ENCODE data around the gene AMACR. TPM values are rescaled to one million over a fixed set of nuclear protein-coding genes. Genes with fewer than 3 reads are reported as not detected.

AMACR gene
- total and polyA plus RNA-seq, 10 donors: 3.1 to 9.9 (median 8.9) TPM

DNA sequence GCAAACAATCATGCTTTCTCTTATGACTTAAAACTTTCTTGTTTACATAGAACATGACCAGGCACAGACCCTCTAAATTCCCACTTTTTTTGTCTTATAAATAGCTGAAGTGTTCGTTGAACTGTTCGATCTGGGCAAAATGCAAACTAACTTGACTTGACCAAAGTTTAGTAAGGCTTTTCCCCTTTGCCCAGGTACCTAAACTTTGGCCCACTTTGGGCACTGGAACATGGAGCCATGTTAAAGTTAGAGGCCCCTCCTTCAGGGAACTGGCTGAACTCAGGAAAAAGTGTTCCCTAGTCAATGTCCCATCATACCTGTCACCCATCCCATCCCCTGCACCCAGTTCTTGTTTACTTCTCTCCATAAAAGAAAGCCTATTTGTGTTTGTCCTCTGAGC lies 9.4 kb upstream of the AMACR start:
- 86 to 99% (median 97%) methylated on average over 2 of the region's 2 CpGs for WGBS, 5 donors
- DNase-seq: no peak
- no peak overlapping the region for H3K27ac ChIP-seq
- intact Hi-C loops (cut with DNase I; ENCODE audit: low total_unique reads): no loop called here
- H3K36me3 ChIP-seq: peaks cover 0 to 27% (median 0%) of the 10 kb centered on the region in 6 donors
- no peak overlapping the region for H3K4me3 ChIP-seq
- H3K27me3 ChIP-seq (replicated peaks in 1 of 7): no peaks in the 10 kb centered on the region
- H3K4me1 ChIP-seq: peaks cover 0 to 6% (median 0%) of the 10 kb centered on the region in 6 donors
- TF ChIP-seq POLR2AphosphoS5 (IDR thresholded peaks at IDR 0.05) (no peak), POLR2A (IDR thresholded peaks at IDR 0.05) (no peak)
- TF ChIP-seq, protein P1, sequence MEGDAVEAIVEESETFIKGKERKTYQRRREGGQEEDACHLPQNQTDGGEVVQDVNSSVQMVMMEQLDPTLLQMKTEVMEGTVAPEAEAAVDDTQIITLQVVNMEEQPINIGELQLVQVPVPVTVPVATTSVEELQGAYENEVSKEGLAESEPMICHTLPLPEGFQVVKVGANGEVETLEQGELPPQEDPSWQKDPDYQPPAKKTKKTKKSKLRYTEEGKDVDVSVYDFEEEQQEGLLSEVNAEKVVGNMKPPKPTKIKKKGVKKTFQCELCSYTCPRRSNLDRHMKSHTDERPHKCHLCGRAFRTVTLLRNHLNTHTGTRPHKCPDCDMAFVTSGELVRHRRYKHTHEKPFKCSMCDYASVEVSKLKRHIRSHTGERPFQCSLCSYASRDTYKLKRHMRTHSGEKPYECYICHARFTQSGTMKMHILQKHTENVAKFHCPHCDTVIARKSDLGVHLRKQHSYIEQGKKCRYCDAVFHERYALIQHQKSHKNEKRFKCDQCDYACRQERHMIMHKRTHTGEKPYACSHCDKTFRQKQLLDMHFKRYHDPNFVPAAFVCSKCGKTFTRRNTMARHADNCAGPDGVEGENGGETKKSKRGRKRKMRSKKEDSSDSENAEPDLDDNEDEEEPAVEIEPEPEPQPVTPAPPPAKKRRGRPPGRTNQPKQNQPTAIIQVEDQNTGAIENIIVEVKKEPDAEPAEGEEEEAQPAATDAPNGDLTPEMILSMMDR (IDR thresholded peaks at IDR 0.05 in 8 of 11, conservative IDR thresholded peaks at IDR 0.05 in 3 of 11): no peak
- no peaks in the 10 kb centered on the region for H3K9me3 ChIP-seq

DNA sequence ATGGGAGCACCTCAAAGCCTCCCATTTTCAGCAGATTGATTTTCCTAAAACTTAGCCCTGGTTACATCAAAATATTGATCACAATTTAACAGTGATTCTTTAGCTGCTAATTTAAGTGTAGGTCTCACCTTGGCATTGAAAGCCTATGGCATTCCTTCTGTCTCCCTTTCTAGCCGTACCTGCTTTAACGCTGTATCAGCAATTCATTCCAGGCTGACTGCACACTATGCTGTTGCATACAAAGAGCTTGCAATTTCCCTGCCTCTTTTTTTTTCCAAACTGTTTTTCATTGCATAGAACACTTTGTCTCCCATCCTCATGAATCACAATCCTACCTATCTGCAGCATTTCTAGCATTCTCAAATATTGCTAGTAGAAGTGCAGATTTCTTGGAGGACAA lies 8.9 kb upstream of the AMACR start:
- 86 to 97% (median 96%) methylated on average over 2 of the region's 2 CpGs for WGBS, 5 donors
- Histone ChIP-seq H3K36me3 (peaks cover 0 to 27% (median 0%) of the 10 kb centered on the region in 6 donors), H3K27me3 (replicated peaks in 1 of 7) (no peaks in the 10 kb centered on the region), H3K27ac (no peak overlapping the region), H3K9me3 (no peaks in the 10 kb centered on the region), H3K4me3 (no peak overlapping the region), H3K4me1 (peaks cover 0 to under 1% (median 0%) of the 10 kb centered on the region in 6 donors)
- TF ChIP-seq POLR2AphosphoS5 (IDR thresholded peaks at IDR 0.05) (no peak), POLR2A (IDR thresholded peaks at IDR 0.05) (no peak)
- TF ChIP-seq, protein P1 (IDR thresholded peaks at IDR 0.05 in 8 of 11, conservative IDR thresholded peaks at IDR 0.05 in 3 of 11): no peak
- intact Hi-C loops (cut with DNase I; ENCODE audit: low total_unique reads): no loop called here
- no peak for DNase-seq

DNA sequence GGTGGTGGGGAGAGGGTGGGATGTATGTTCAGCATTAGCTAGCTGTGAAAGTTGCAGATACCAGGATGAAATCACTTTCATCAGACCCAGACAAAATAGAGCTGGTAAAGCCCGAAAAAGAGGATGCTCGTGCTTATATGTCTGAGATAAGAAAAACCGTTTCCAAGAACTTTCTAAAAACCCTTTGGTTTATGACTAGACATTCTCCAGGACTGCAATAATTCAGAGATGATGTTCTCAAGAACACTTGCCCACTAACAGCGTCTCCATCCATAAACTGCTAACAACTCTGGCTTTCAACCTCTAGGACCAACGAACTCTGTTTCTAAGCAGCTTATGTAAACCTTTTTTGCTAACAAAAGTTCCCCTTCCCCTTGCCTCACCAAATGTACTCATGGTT lies 8.4 kb upstream of the AMACR start:
- intact Hi-C loops (cut with DNase I; ENCODE audit: low total_unique reads): no loop called here
- Histone ChIP-seq H3K4me1 (no peaks in the 10 kb centered on the region), H3K9me3 (no peaks in the 10 kb centered on the region), H3K27me3 (replicated peaks in 1 of 7) (no peaks in the 10 kb centered on the region), H3K27ac (no peak overlapping the region), H3K4me3 (no peak overlapping the region), H3K36me3 (peaks cover 0 to 27% (median 0%) of the 10 kb centered on the region in 6 donors)
- no peak for DNase-seq
- WGBS, 5 donors: 75 to 86% (median 82%) methylated on average over 5 of the region's 5 CpGs
- TF ChIP-seq, protein P1 (IDR thresholded peaks at IDR 0.05 in 8 of 11, conservative IDR thresholded peaks at IDR 0.05 in 3 of 11): no peak
- TF ChIP-seq POLR2A (IDR thresholded peaks at IDR 0.05): no peak
- no peak for TF ChIP-seq POLR2AphosphoS5 (IDR thresholded peaks at IDR 0.05)

DNA sequence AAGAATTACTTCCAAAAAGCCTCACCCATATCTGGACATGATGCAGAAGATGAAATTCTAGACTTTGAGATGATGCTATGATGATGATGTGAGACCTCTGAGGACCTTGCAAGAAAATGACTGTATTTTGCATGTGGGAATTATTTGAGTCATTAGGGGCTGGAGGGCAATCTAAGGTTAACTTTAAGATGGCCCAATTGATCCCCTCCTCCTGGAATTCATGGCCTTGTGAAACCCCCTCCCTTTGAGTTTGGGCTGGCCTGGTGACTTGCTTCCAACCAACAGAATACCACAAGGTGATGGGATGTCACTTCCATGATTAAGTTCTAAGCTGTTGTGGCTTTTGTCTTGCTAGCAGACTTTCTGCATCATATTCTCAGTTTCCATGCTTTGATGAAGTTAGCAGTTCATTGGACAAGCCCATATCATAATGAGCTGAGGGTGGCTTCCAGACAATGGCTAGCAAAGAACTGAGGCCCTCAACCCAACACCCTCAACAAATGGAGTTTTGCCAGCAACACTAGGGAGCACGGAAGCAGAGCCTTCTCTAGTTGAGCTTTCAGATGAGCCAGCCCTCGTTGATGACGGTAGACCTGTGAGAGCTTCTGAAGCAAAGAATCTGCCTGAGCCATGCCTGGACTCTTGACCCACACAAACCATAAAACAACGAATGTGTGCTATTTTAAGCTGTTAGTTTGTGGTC lies 7.4 kb upstream of the AMACR start:
- 84 to 94% (median 93%) methylated on average over 4 of the region's 4 CpGs for WGBS, 5 donors
- Histone ChIP-seq H3K27ac (no peak overlapping the region), H3K4me3 (no peak overlapping the region), H3K9me3 (no peaks in the 10 kb centered on the region), H3K36me3 (peaks cover 0 to 20% (median 0%) of the 10 kb centered on the region in 6 donors), H3K4me1 (no peaks in the 10 kb centered on the region), H3K27me3 (replicated peaks in 1 of 7) (no peaks in the 10 kb centered on the region)
- intact Hi-C loops (cut with DNase I; ENCODE audit: low total_unique reads): no loop called here
- no peak for TF ChIP-seq POLR2A (IDR thresholded peaks at IDR 0.05)
- TF ChIP-seq POLR2AphosphoS5 (IDR thresholded peaks at IDR 0.05): no peak
- TF ChIP-seq, protein P1 (IDR thresholded peaks at IDR 0.05 in 8 of 11, conservative IDR thresholded peaks at IDR 0.05 in 3 of 11): no peak
- no peak for DNase-seq
